GM12875 (cell line): Measurements from ENCODE around the gene PDK2.

Experiments
- H3K4me3 ChIP-seq: one replicate; pipeline ENCODE4 v1.5.1; 2011; ENCODE audit warnings: low read depth, low read length, control low read depth
- TF ChIP-seq, protein P1 (sequence below): IDR thresholded peaks from 2 replicates; pipeline ENCODE4 v1.5.1; 2011; ENCODE audit warnings: low read depth, mild to moderate bottlenecking, control low read depth, inconsistent platforms, low read length, moderate library complexity, borderline replicate concordance; ENCODE audit not compliant: insufficient read depth

The PDK2 gene

DNA sequence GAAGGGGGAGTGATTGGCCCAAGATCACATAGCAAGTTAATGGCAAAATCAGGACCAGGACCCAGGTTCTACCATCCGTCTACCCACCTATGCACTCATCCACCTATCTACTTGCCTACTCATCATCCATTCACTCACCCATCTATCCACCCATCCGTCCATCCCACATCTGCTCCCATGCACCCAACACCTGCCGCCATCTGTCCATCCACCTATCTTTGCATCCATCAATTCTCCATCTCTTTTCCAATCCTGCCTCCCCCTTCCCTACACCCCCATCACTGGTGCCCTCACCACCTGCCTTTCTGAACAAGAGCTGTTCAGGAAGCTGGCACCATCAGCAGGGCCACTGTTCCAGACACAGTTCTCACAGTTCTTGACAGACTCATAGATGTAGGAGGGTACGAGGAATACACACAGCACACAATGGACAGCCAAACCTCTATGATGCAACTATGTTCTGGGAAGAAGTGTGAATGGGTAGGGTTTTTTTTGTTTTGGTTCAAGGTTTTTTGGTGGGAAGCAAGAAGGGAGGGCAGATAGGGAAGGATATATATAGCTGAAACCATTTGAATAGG lies 30.4 kb downstream of the PDK2 start:
- TF ChIP-seq, protein P1, sequence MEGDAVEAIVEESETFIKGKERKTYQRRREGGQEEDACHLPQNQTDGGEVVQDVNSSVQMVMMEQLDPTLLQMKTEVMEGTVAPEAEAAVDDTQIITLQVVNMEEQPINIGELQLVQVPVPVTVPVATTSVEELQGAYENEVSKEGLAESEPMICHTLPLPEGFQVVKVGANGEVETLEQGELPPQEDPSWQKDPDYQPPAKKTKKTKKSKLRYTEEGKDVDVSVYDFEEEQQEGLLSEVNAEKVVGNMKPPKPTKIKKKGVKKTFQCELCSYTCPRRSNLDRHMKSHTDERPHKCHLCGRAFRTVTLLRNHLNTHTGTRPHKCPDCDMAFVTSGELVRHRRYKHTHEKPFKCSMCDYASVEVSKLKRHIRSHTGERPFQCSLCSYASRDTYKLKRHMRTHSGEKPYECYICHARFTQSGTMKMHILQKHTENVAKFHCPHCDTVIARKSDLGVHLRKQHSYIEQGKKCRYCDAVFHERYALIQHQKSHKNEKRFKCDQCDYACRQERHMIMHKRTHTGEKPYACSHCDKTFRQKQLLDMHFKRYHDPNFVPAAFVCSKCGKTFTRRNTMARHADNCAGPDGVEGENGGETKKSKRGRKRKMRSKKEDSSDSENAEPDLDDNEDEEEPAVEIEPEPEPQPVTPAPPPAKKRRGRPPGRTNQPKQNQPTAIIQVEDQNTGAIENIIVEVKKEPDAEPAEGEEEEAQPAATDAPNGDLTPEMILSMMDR: no peak
- no peak overlapping the region for H3K4me3 ChIP-seq

DNA sequence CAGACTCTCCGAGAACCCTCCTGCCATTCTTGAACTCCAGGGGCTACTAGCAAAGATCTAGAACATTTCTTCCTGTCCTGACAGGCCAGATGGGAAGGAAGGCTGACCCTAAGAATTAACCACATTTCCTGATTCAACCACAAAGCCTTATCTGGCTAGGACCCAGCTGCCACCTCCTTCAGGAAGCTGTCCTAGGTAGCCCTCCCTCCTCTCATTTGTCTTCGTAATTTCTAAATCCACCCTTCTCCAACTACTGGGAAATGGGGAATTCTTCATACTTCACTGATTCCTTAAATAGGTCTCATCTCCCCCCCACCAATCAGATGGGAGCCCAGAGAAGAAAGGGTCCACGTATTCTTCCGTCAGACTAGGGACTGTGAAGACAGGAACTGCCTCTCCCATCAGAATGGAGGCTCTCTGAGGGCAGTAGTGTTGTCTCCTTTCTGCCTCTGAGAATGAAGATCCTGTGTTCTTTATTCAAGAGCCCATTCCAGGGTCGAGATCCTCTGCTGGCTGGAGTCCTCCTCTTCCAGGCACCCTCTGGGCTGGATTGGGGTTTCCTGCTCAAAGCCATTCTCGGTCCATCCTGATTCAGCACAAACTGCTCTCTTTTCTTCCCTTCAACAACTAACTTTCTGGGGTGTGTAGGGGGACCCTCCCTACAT lies 32.7 kb downstream of the PDK2 start:
- no peak overlapping the region for H3K4me3 ChIP-seq
- TF ChIP-seq, protein P1: no peak

DNA sequence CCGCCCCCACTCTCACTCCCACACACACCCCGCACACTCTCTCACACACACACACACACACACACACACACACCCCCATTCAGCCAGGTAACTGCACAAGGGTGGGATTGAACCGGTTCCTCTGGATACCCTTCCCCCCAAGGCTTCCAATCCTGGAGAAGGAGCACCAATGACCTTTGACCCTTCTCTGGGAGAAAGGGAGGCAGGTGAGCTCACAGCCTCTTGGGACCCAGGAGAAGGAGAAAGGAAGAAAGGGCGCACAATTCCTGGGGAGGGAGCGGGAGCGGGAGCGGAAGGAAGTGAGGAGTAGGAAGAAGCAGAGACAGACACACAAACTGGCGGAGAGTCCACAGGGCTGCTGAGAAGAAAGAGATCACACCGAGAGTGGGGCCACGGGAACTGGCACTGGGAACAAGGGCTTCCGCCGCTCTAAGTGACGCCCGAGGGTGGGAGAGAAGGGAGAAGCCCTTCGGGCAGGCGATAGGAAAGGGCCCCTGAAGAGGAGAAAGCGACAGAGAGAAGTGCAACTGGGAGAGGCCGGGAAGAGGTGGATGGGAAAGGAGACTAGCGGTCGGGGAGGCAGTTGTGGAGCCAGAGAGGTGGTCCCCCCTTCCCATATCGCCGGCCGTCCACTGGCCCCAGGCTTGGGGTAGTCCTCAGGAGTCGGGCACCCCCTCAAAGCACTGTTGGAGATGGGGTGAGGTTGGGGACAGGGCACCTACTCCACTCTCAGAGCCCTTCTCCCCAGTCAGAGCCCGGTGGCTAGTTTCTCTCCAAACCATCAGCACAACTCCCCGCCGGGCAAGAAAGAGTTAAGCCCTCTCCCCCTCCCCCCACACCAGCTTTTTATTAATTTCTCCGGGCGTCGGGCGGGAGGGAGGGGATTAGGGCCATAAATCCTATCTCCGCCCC lies 33.5 kb downstream of the PDK2 start:
- TF ChIP-seq, protein P1: no peak
- no peak overlapping the region for H3K4me3 ChIP-seq

DNA sequence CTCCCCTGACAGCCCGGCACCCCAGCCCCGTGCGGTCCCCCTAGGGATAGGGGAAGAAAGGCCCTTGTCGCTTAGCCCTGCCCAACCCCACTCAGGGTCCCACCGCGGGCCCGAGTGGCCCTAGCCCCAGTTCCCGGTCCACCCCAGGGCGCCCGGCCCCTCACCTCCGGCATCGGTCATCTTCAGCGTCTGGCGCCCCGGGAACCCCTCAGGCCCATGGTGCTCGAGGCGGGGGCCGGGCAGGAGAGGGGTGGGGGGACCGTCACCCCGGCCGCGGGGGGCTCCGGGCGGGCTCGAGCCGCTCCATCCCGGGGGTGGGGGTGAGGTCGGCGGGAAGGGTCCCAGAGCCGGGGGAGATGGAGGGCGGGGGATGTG lies 34.2 kb downstream of the PDK2 start:
- no peak overlapping the region for H3K4me3 ChIP-seq
- TF ChIP-seq, protein P1: no peak

DNA sequence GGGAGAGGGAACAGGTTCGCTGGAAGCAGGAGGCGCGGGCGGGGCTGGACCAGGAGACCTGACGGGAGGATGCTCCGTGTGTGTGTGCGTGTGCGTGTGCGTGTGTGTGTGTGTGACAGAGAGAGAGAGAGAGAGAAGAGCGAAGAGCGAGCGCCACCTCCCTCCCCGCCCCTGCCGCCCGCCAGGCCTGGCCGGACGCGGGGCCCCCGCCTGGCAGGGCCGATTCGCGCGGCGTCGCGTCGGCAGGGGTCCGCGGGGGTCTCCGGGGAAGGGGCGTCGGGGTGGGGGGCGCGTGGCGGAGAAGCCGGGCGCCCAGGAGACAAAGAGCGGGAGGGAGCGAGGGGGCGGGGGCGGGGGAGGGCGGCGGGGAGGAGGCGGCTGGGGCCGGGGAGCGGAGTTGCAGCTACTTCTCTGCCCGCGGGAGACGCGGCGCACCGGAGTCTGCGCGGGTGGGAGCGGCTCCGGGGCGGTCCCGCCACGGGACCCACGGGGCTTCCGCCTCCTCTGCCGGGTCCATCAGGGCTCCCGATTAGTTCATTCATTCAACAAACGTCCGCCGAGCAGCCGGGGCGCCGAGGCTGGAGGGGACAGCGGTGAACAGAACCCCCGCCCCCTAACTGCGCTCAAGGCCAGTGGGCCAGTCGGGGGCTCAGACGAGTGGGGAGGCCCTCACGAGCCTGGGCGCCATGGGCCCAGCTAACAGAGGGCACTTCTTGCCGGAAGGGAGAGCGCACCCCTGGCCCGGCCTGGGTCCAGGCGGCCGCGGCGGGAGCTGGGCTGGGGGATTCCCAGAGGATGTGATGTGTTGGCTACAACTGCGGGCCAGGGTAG lies 34.8 kb downstream of the PDK2 start, which contains the start of gene SAMD14:
Gene SAMD14, minus strand, starts transcription at position 433 of the 831 bp plus-strand sequence. CDS start 5,201 bp downstream, outside the sequence.
- peak within 1 kb of the TSS; percentile 39 for H3K4me3 ChIP-seq
- TF ChIP-seq, protein P1: no peak

DNA sequence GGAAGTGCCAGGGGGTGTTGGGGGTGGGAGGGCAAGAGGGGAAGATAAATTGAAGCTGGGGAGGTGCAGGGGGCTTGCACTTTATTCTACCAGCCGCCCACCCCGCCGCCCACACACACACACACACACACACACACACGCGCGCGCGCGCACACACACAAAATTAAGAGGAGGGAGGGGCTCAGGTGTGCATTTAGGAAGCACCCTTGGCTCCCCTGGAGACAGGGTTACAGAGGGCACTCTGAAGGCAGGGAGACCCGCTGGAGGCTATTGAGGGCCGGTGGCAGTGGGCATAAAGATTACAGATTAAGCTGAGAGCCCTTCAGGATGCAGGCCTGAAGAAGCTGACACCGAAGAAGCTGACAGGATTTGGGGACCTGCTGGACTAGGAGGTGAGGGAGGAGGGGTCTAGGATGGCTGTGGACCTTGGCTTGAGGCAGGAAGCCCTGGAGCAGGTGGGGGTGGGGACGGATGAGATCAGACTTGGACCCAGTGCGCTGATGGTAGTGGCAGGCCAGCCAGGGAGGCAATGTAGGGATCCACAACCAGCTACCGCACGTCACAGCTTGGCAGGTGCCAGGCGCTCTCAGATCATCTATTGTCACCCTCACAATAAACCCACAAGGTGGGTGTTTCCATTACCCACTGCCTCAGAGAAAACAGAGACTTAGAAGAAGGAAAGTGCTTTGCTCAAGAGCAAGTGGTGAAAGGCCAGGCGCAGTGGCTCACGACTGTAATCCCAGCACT lies 35.6 kb downstream of the PDK2 start:
- TF ChIP-seq, protein P1: no peak
- H3K4me3 ChIP-seq: no peak overlapping the region
